K562 (cell line): Measurements from ENCODE around the gene FTO. TPM values are rescaled to one million over a fixed set of nuclear protein-coding genes. Genes with fewer than 3 reads are reported as not detected.

Experiments used
- C11orf30 ChIP-seq: fragments of 450-650 bp; IDR thresholded peaks from 2 replicates; pipeline ENCODE4 v1.6.1; 2016; ENCODE audit warnings: low read depth, mild to moderate bottlenecking
- FOS ChIP-seq: IDR thresholded peaks from 3 replicates; pipeline ENCODE4 v1.6.1; 2011; ENCODE audit not compliant: insufficient read length; ENCODE audit errors: extremely low read depth
- HDAC2 ChIP-seq: fragments of 450-650 bp; IDR thresholded peaks from 2 replicates; pipeline ENCODE4 v1.6.1; 2016; ENCODE audit warnings: mild to moderate bottlenecking
- HNRNPK ChIP-seq: fragments of 200-400 bp; formaldehyde crosslinking; IDR thresholded peaks from one replicate; pipeline ENCODE4 v1.6.1; 2018; ENCODE audit warnings: mild to moderate bottlenecking, low read depth, low read length; ENCODE audit not compliant: poor library complexity, severe bottlenecking
- HNRNPL ChIP-seq: fragments of 200-400 bp; formaldehyde crosslinking; IDR thresholded peaks from 2 replicates; pipeline ENCODE4 v1.6.1; 2017; ENCODE audit warnings: low read depth, mild to moderate bottlenecking, low read length
- KDM4B ChIP-seq, 2 experiments: fragments of 450-650 bp in 1 of 2; sonication (generic) in 1 of 2; IDR thresholded peaks; 2 replicates each; pipeline ENCODE4 v1.6.1; 2016 to 2017; ENCODE audit warnings: borderline replicate concordance in 2 of 2, antibody characterized with exemption in 1 of 2, low read depth in 1 of 2, mild to moderate bottlenecking in 1 of 2
- MXI1 ChIP-seq: IDR thresholded peaks from 2 replicates; pipeline ENCODE4 v1.6.1; 2011; ENCODE audit warnings: low read depth, mild to moderate bottlenecking, improper control_type of control experiment, low read length
- NFATC3 ChIP-seq: fragments of 450-650 bp; IDR thresholded peaks from 2 replicates; pipeline ENCODE4 v1.6.1; 2017; ENCODE audit warnings: mild to moderate bottlenecking
- NR1H2 ChIP-seq: sonication (generic); formaldehyde crosslinking; IDR thresholded peaks from 2 replicates; pipeline ENCODE4 v1.4.0; 2020; ENCODE audit warnings: mild to moderate bottlenecking, missing genetic modification reagents
- SMAD4 ChIP-seq: fragments of 250-450 bp; sonication (Bioruptor Pico); conservative IDR thresholded peaks from 2 replicates; pipeline ENCODE4 v1.8.0; 2021; ENCODE audit warnings: inconsistent platforms, mild to moderate bottlenecking, moderate library complexity
- SRSF3 ChIP-seq: fragments of 200-400 bp; formaldehyde crosslinking; IDR thresholded peaks from 2 replicates; pipeline ENCODE4 v1.6.1; 2016; ENCODE audit warnings: mild to moderate bottlenecking, low read length, moderate library complexity; ENCODE audit not compliant: insufficient read depth
- TCF3 ChIP-seq: sonication (generic); formaldehyde crosslinking; IDR thresholded peaks from 2 replicates; pipeline ENCODE4 v1.4.0; 2020; ENCODE audit warnings: mild to moderate bottlenecking, missing genetic modification reagents
- TEAD4 ChIP-seq, 2 experiments: sonication (generic) in 1 of 2; formaldehyde crosslinking in 1 of 2; IDR thresholded peaks; 2 replicates each; pipeline versions ENCODE4 v1.6.1 to v1.8.0; 2012 to 2022; ENCODE audit warnings: borderline replicate concordance in 1 of 2, inconsistent platforms in 1 of 2, low read length in 1 of 2, mild to moderate bottlenecking in 1 of 2, missing genetic modification reagents in 1 of 2
- TGIF2 ChIP-seq: sonication (generic); formaldehyde crosslinking; IDR thresholded peaks from 2 replicates; pipeline ENCODE4 v1.8.1; 2022; ENCODE audit warnings: mild to moderate bottlenecking, missing genetic modification reagents, moderate library complexity
- XRCC5 ChIP-seq: fragments of 200-400 bp; formaldehyde crosslinking; IDR thresholded peaks from 2 replicates; pipeline ENCODE4 v1.6.1; 2017; ENCODE audit warnings: low read depth, mild to moderate bottlenecking, low read length
- ZBTB2 ChIP-seq: fragments of 450-650 bp; IDR thresholded peaks from 2 replicates; pipeline ENCODE4 v1.6.1; 2016; ENCODE audit warnings: antibody characterized with exemption
- ZKSCAN3 ChIP-seq: fragments of 250-450 bp; sonication (Bioruptor Pico); IDR thresholded peaks from 2 replicates; pipeline ENCODE4 v1.4.0; 2020
- ZNF696 ChIP-seq: fragments of 250-450 bp; sonication (Bioruptor Pico); conservative IDR thresholded peaks from 2 replicates; pipeline ENCODE4 v1.4.0; 2020; ENCODE audit warnings: mild to moderate bottlenecking, moderate library complexity
- polyA plus RNA-seq, 8 experiments: library from polyadenylated mRNA; depleted of rRNA in 4 of 8; stranded (reverse) in 5 of 8; unstranded in 3 of 8; fragments of >200 nt; fragmentation: Nextera tagmentation in 2 of 8; fragmentation: Illumina TruSeq in 1 of 8; extraction: Ambion mirVana in 2 of 8; extraction: Trizol in 1 of 8; gene quantifications; 2 replicates each; pipeline versions ENCODE4 v1.2.1 to v1.2.3, GENCODE V29; 2011 to 2014; ENCODE audit warnings: inconsistent platforms in 1 of 8, missing spikeins in 1 of 8
- total RNA-seq, 7 experiments: library from RNA; depleted of rRNA in 6 of 7; stranded (reverse); fragments of >200 nt in 6 of 7; fragmentation: Illumina TruSeq in 2 of 7; extraction: Trizol in 2 of 7; gene quantifications; 2 replicates each; pipeline versions ENCODE4 v1.2.1 to v1.2.3, GENCODE V29; 2011 to 2021; ENCODE audit warnings: low replicate concordance in 1 of 7
- TF ChIP-seq, protein P1 (sequence below): fragments of 250-450 bp; sonication (Bioruptor Pico); IDR thresholded peaks from 2 replicates; pipeline ENCODE4 v1.9.0; 2021; ENCODE audit warnings: mild to moderate bottlenecking, inconsistent platforms
- TF ChIP-seq, protein P2 (sequence below): fragments of 450-650 bp; IDR thresholded peaks from 2 replicates; pipeline ENCODE4 v1.6.1; 2018; ENCODE audit not compliant: partially characterized antibody

The FTO gene
- total and polyA plus RNA-seq, 9 of the 15 experiments (the other 6 are each of a cell fraction or from before 2014, with no cell fraction given): 11.3 to 27.7 (median 25.5) TPM

GRCh38 chr16:53703590-53704444, at the start of gene FTO, which contains the start of gene RPGRIP1L (continued):
- TF ChIP-seq ZBTB2: no peak
- TF ChIP-seq HDAC2: 0 out of 2 replicates have a peak, but pooled peaks have one; percentile 15
- TF ChIP-seq XRCC5: 0 out of 2 replicates have a peak, but pooled peaks have one; percentile 44
- TF ChIP-seq SRSF3: no peak
- TF ChIP-seq HNRNPL: no peak; the same call in 1 of the 2 replicates
- TF ChIP-seq SMAD4 (CRISPR knock-in tag): 0 out of 2 replicates have a peak, but pooled peaks have one; percentile 31
- TF ChIP-seq KDM4B (IDR thresholded peaks at IDR 0.05; ENCODE audit: borderline replicate concordance in 2 of 2, low read depth in 1 of 2): peak in 1 of 2 experiments; percentile 96; a peak in 2 of 4 replicates
- TF ChIP-seq TEAD4 (IDR thresholded peaks at IDR 0.05; ENCODE audit: low read length): peak; percentile 4; the same call in 1 of the 2 replicates
- no peak for TF ChIP-seq TEAD4 (CRISPR knock-in tag; IDR thresholded peaks at IDR 0.05; ENCODE audit: borderline replicate concordance)
- TF ChIP-seq HNRNPK: peak; percentile 88
- no peak for TF ChIP-seq C11orf30
- TF ChIP-seq ZNF696 (CRISPR knock-in tag): no peak
- TF ChIP-seq, protein P1, sequence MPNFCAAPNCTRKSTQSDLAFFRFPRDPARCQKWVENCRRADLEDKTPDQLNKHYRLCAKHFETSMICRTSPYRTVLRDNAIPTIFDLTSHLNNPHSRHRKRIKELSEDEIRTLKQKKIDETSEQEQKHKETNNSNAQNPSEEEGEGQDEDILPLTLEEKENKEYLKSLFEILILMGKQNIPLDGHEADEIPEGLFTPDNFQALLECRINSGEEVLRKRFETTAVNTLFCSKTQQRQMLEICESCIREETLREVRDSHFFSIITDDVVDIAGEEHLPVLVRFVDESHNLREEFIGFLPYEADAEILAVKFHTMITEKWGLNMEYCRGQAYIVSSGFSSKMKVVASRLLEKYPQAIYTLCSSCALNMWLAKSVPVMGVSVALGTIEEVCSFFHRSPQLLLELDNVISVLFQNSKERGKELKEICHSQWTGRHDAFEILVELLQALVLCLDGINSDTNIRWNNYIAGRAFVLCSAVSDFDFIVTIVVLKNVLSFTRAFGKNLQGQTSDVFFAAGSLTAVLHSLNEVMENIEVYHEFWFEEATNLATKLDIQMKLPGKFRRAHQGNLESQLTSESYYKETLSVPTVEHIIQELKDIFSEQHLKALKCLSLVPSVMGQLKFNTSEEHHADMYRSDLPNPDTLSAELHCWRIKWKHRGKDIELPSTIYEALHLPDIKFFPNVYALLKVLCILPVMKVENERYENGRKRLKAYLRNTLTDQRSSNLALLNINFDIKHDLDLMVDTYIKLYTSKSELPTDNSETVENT: 0 out of 2 replicates have a peak, but pooled peaks have one; percentile 21
- TF ChIP-seq ZKSCAN3 (CRISPR knock-in tag): no peak
- no peak for TF ChIP-seq FOS
- TF ChIP-seq NR1H2 (CRISPR knock-in tag): no peak
- 0 out of 2 replicates have a peak, but pooled peaks have one; percentile 29 for TF ChIP-seq TCF3 (CRISPR knock-in tag)
- TF ChIP-seq TGIF2: no peak
- peak; percentile 93 for TF ChIP-seq MXI1
- TF ChIP-seq NFATC3: no peak
- TF ChIP-seq, protein P2, sequence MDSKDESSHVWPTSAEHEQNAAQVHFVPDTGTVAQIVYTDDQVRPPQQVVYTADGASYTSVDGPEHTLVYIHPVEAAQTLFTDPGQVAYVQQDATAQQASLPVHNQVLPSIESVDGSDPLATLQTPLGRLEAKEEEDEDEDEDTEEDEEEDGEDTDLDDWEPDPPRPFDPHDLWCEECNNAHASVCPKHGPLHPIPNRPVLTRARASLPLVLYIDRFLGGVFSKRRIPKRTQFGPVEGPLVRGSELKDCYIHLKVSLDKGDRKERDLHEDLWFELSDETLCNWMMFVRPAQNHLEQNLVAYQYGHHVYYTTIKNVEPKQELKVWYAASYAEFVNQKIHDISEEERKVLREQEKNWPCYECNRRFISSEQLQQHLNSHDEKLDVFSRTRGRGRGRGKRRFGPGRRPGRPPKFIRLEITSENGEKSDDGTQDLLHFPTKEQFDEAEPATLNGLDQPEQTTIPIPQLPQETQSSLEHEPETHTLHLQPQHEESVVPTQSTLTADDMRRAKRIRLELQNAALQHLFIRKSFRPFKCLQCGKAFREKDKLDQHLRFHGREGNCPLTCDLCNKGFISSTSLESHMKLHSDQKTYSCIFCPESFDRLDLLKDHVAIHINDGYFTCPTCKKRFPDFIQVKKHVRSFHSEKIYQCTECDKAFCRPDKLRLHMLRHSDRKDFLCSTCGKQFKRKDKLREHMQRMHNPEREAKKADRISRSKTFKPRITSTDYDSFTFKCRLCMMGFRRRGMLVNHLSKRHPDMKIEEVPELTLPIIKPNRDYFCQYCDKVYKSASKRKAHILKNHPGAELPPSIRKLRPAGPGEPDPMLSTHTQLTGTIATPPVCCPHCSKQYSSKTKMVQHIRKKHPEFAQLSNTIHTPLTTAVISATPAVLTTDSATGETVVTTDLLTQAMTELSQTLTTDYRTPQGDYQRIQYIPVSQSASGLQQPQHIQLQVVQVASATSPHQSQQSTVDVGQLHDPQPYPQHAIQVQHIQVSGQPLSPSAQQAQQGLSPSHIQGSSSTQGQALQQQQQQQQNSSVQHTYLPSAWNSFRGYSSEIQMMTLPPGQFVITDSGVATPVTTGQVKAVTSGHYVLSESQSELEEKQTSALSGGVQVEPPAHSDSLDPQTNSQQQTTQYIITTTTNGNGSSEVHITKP: peak; percentile 29
